ENCODE data around the gene ARHGEF2.

- no peak for TF ChIP-seq SREBF2 (IDR thresholded peaks at IDR 0.05)
- no peak for TF ChIP-seq POLR2A (IDR thresholded peaks at IDR 0.05; ENCODE audit: low read length)
- TF ChIP-seq CTCF (IDR thresholded peaks at IDR 0.05): no peak
- no peak for TF ChIP-seq GATA3 (IDR thresholded peaks at IDR 0.05; ENCODE audit: borderline replicate concordance)
- no peak for TF ChIP-seq CHD2 (IDR thresholded peaks at IDR 0.05; ENCODE audit: low read length, partially characterized antibody)
These were observed 4.6 kb downstream of the ARHGEF2 start for GRCh38 chr1:155973723-155974122.
